ENCODE results near the gene ADAMTS4.

Gene ADAMTS4

DNA sequence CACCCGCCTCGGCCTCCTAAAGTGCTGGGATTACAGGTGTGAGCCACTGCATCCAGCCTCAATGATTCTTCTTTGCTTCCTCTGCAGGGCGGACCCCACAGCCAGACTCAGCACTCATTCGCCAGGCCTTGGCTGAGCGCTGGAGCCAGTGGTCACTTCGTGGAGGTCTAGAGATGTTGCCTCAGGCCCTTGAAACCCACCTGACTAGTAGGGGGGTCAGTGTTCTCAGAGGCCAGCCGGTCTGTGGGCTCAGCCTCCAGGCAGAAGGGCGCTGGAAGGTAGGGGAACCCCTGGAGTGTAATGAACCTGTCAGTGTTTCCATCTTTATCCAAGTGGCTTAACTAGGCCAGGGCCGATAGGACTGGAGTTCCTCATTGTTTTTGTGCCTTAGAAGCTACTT is 29.9 kb downstream of the ADAMTS4 start:
- Histone ChIP-seq H3K79me1 (ENCODE audit: low read length) (no peaks in the 10 kb centered on the region), H2BK5ac (ENCODE audit: low read depth, low read length, poor library complexity) (no peak overlapping the region), H3K14ac (ENCODE audit: low read length) (no peak overlapping the region), H4K91ac (ENCODE audit: low read depth, low read length) (no peak overlapping the region), H3K79me2 (ENCODE audit: control insufficient read depth, insufficient read depth, low read length, poor library complexity) (no peaks in the 10 kb centered on the region), H2BK120ac (ENCODE audit: insufficient read depth, low read length, poor library complexity) (no peak overlapping the region), H3K27ac (ENCODE audit: low read depth, low read length) (no peak overlapping the region), H4K12ac (ENCODE audit: low read depth, low read length) (no peak overlapping the region), H2AFZ (ENCODE audit: insufficient read depth, low read length, poor library complexity) (no peak overlapping the region), H3K4me1 (ENCODE audit: control insufficient read depth in 1 of 2, insufficient read depth in 2 of 2, low read length in 2 of 2) (peaks cover 8 to 9% of the 10 kb centered on the region in 2 experiments), H3K9me3 (ENCODE audit: insufficient read depth, low read depth, low read length) (peaks cover 2% of the 10 kb centered on the region), H3K9ac (ENCODE audit: low read length) (no peak overlapping the region), H3K36me3 (ENCODE audit: control insufficient read depth in 1 of 2, insufficient read depth in 2 of 2, low read length in 2 of 2) (peaks cover 37 to 47% of the 10 kb centered on the region in 2 experiments), H3K4ac (ENCODE audit: low read depth, low read length) (no peak overlapping the region), H3K23ac (ENCODE audit: low read length) (no peak overlapping the region), H2AK5ac (ENCODE audit: low read length) (no peak overlapping the region), H4K8ac (ENCODE audit: low read depth, low read length) (no peak overlapping the region), H3K4me2 (ENCODE audit: low read length) (no peak overlapping the region), H3K18ac (ENCODE audit: low read length) (no peak overlapping the region), H3K27me3 (ENCODE audit: insufficient read depth, low read length) (no peaks in the 10 kb centered on the region), H3K4me3 (ENCODE audit: low read depth, low read length) (no peak overlapping the region), H2BK12ac (ENCODE audit: low read length) (no peak overlapping the region)
- WGBS (ENCODE audit: extremely low coverage, insufficient coverage, insufficient read length): no CpG with 5 or more reads among the region's 9 CpGs
- no peak for DNase-seq

- Histone ChIP-seq H3K9ac (ENCODE audit: low read length) (peak overlapping the region; percentile 84), H3K18ac (ENCODE audit: low read length) (peak overlapping the region; percentile 19), H3K23ac (ENCODE audit: low read length) (no peak overlapping the region), H4K91ac (ENCODE audit: low read depth, low read length) (peak overlapping the region; percentile 16), H4K8ac (ENCODE audit: low read depth, low read length) (peak overlapping the region; percentile 78), H3K4me1 (ENCODE audit: control insufficient read depth in 1 of 2, insufficient read depth in 2 of 2, low read length in 2 of 2) (peaks cover 8 to 9% of the 10 kb centered on the region in 2 experiments), H3K9me3 (ENCODE audit: insufficient read depth, low read depth, low read length) (peaks cover 2% of the 10 kb centered on the region), H2BK120ac (ENCODE audit: insufficient read depth, low read length, poor library complexity) (no peak overlapping the region), H2AFZ (ENCODE audit: insufficient read depth, low read length, poor library complexity) (peak overlapping the region; percentile 70), H2BK12ac (ENCODE audit: low read length) (no peak overlapping the region), H3K14ac (ENCODE audit: low read length) (peak overlapping the region; percentile 65), H3K27me3 (ENCODE audit: insufficient read depth, low read length) (no peaks in the 10 kb centered on the region), H3K4me3 (ENCODE audit: low read depth, low read length) (peak overlapping the region; percentile 85), H4K12ac (ENCODE audit: low read depth, low read length) (peak overlapping the region; percentile 34), H3K79me1 (ENCODE audit: low read length) (no peaks in the 10 kb centered on the region), H3K4me2 (ENCODE audit: low read length) (peak overlapping the region; percentile 97), H3K79me2 (ENCODE audit: control insufficient read depth, insufficient read depth, low read length, poor library complexity) (no peaks in the 10 kb centered on the region), H3K36me3 (ENCODE audit: control insufficient read depth in 1 of 2, insufficient read depth in 2 of 2, low read length in 2 of 2) (peaks cover 27 to 44% of the 10 kb centered on the region in 2 experiments), H3K4ac (ENCODE audit: low read depth, low read length) (no peak overlapping the region), H2BK5ac (ENCODE audit: low read depth, low read length, poor library complexity) (no peak overlapping the region), H2AK5ac (ENCODE audit: low read length) (peak overlapping the region; percentile 23), H3K27ac (ENCODE audit: low read depth, low read length) (peak overlapping the region; percentile 7)
- no CpG with 5 or more reads among the region's 33 CpGs for WGBS (ENCODE audit: extremely low coverage, insufficient coverage, insufficient read length)
- peak in 1 of 2 donors; percentile 16 for DNase-seq
These were observed 31.9 kb downstream of the ADAMTS4 start for GRCh38 chr1:161166669-161167548.

DNA sequence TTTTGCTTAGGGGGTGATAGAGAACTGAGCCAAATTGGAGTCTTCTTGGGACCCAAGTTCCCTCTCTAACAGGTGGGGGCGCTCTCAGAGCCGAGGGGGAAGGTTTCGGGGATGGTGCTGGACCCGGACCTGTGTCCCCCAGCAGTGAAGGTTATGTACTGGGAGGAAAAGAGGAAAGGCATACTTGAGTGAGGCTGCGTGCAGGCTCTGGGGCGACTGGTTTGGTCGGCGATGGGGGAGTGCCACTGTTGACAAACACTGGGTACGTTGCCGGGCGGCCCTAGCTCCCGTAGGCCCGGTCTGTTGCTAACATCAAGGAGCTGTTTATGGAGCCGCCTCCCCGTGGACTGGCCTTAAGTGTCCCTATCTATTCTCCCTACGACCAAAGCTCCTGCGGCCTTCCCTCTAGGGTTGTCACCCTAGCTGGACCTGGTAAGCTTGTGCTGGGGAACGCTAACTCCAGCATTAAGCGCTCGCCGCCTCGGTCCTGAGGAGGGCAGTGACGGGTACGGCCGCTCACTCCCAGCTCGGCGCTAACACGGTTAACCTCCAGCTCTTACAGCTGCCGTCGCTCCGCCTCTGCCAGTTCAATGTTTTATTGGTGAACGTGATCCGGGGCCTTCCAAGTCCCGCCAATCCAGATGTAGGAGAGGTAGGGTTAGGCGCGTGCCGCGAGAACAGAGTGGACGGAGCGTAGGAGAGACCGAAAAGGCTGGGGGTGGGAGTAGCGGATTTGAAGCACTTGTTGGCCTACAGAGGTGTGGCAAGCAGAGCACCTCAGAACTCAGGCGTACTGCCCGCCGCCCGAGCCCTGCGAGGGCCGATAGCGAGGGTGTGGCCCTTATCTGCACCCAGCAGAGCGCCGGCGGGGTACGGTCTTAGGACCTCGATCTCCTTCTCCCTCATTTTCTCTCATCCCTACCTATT is 32.8 kb downstream of the ADAMTS4 start, which contains the start of gene PPOX:
Gene PPOX (plus strand): TSS at position 685 of the 927 bp plus-strand sequence. CDS start 422 bp downstream, outside the sequence.
- no peaks in the 10 kb centered on the region for H3K79me2 ChIP-seq (ENCODE audit: control insufficient read depth, insufficient read depth, low read length, poor library complexity)
- H3K9me3 ChIP-seq (ENCODE audit: insufficient read depth, low read depth, low read length): peaks cover 2% of the 10 kb centered on the region
- peak within 1 kb of the TSS; percentile 29 for H3K27ac ChIP-seq (ENCODE audit: low read depth, low read length)
- no CpG with 5 or more reads among the region's 54 CpGs for WGBS (ENCODE audit: extremely low coverage, insufficient coverage, insufficient read length)
- H4K12ac ChIP-seq (ENCODE audit: low read depth, low read length): peak within 1 kb of the TSS; percentile 34
- H3K79me1 ChIP-seq (ENCODE audit: low read length): no peaks in the 10 kb centered on the region
- H4K8ac ChIP-seq (ENCODE audit: low read depth, low read length): peak within 1 kb of the TSS; percentile 78
- peak within 1 kb of the TSS; percentile 97 for H3K4me2 ChIP-seq (ENCODE audit: low read length)
- no peak within 1 kb of the TSS for H2BK120ac ChIP-seq (ENCODE audit: insufficient read depth, low read length, poor library complexity)
- no peak within 1 kb of the TSS for H3K4ac ChIP-seq (ENCODE audit: low read depth, low read length)
- peak within 1 kb of the TSS; percentile 23 for H2AK5ac ChIP-seq (ENCODE audit: low read length)
- peak within 1 kb of the TSS; percentile 19 for H3K18ac ChIP-seq (ENCODE audit: low read length)
- H3K27me3 ChIP-seq (ENCODE audit: insufficient read depth, low read length): no peaks in the 10 kb centered on the region
- H2AFZ ChIP-seq (ENCODE audit: insufficient read depth, low read length, poor library complexity): peak within 1 kb of the TSS; percentile 70
- peak within 1 kb of the TSS; percentile 65 for H3K14ac ChIP-seq (ENCODE audit: low read length)
- peak within 1 kb of the TSS; percentile 21 for H2BK5ac ChIP-seq (ENCODE audit: low read depth, low read length, poor library complexity)
- peak within 1 kb of the TSS; percentile 84 for H3K9ac ChIP-seq (ENCODE audit: low read length)
- peak within 1 kb of the TSS; percentile 85 for H3K4me3 ChIP-seq (ENCODE audit: low read depth, low read length)
- peaks cover 8 to 9% of the 10 kb centered on the region in 2 experiments for H3K4me1 ChIP-seq (ENCODE audit: control insufficient read depth in 1 of 2, insufficient read depth in 2 of 2, low read length in 2 of 2)
- peak; percentile 97 to 98 for DNase-seq
- no peak within 1 kb of the TSS for H2BK12ac ChIP-seq (ENCODE audit: low read length)
- H4K91ac ChIP-seq (ENCODE audit: low read depth, low read length): peak within 1 kb of the TSS; percentile 16
- no peak within 1 kb of the TSS for H3K23ac ChIP-seq (ENCODE audit: low read length)
- H3K36me3 ChIP-seq (ENCODE audit: control insufficient read depth in 1 of 2, insufficient read depth in 2 of 2, low read length in 2 of 2): peaks cover 26 to 45% of the 10 kb centered on the region in 2 experiments

GRCh38 chr1:161164901-161165610 is 33.8 kb downstream of the ADAMTS4 start:
- Histone ChIP-seq H3K4me3 (ENCODE audit: low read depth, low read length) (no peak overlapping the region), H3K4me2 (ENCODE audit: low read length) (peak overlapping the region; percentile 97), H3K4ac (ENCODE audit: low read depth, low read length) (no peak overlapping the region), H4K12ac (ENCODE audit: low read depth, low read length) (no peak overlapping the region), H3K4me1 (ENCODE audit: control insufficient read depth in 1 of 2, insufficient read depth in 2 of 2, low read length in 2 of 2) (peaks cover 11 to 12% of the 10 kb centered on the region in 2 experiments), H2BK120ac (ENCODE audit: insufficient read depth, low read length, poor library complexity) (no peak overlapping the region), H3K23ac (ENCODE audit: low read length) (no peak overlapping the region), H4K91ac (ENCODE audit: low read depth, low read length) (no peak overlapping the region), H3K9ac (ENCODE audit: low read length) (no peak overlapping the region), H3K18ac (ENCODE audit: low read length) (no peak overlapping the region), H2AFZ (ENCODE audit: insufficient read depth, low read length, poor library complexity) (no peak overlapping the region), H4K8ac (ENCODE audit: low read depth, low read length) (peak overlapping the region; percentile 4), H3K27me3 (ENCODE audit: insufficient read depth, low read length) (no peaks in the 10 kb centered on the region), H3K14ac (ENCODE audit: low read length) (no peak overlapping the region), H2AK5ac (ENCODE audit: low read length) (no peak overlapping the region), H3K79me2 (ENCODE audit: control insufficient read depth, insufficient read depth, low read length, poor library complexity) (no peaks in the 10 kb centered on the region), H3K9me3 (ENCODE audit: insufficient read depth, low read depth, low read length) (peaks cover 2% of the 10 kb centered on the region), H3K36me3 (ENCODE audit: control insufficient read depth in 1 of 2, insufficient read depth in 2 of 2, low read length in 2 of 2) (peaks cover 26 to 42% of the 10 kb centered on the region in 2 experiments), H2BK5ac (ENCODE audit: low read depth, low read length, poor library complexity) (no peak overlapping the region), H3K27ac (ENCODE audit: low read depth, low read length) (no peak overlapping the region), H3K79me1 (ENCODE audit: low read length) (no peaks in the 10 kb centered on the region), H2BK12ac (ENCODE audit: low read length) (no peak overlapping the region)
- no CpG with 5 or more reads among the region's 14 CpGs for WGBS (ENCODE audit: extremely low coverage, insufficient coverage, insufficient read length)
- DNase-seq: no peak
